A549 (cell line): ENCODE data around the gene PHF20.

Experiments
- CHD2 ChIP-seq: fragments of 150-350 bp; IDR thresholded peaks from 2 replicates; pipeline ENCODE4 v1.6.1; 2014; ENCODE audit warnings: low read length; ENCODE audit not compliant: partially characterized antibody
- JUNB ChIP-seq: fragments of >200 bp; sonication (Bioruptor Twin); formaldehyde crosslinking; IDR thresholded peaks from 2 replicates; pipeline ENCODE4 v1.6.1; 2016
- MAFK ChIP-seq: fragments of 450-650 bp; IDR thresholded peaks from 2 replicates; pipeline ENCODE4 v1.6.1; 2014; ENCODE audit not compliant: partially characterized antibody
- NFE2L2 ChIP-seq: fragments of 150-350 bp; conservative IDR thresholded peaks from 2 replicates; pipeline ENCODE4 v1.6.1; 2014; ENCODE audit warnings: low read length
- POLR2A ChIP-seq: IDR thresholded peaks from 2 replicates; pipeline ENCODE4 v1.6.1; 2012; ENCODE audit warnings: mild to moderate bottlenecking, low read length
- RFX5 ChIP-seq: fragments of 450-650 bp; IDR thresholded peaks from 2 replicates; pipeline ENCODE4 v1.7.1; 2014; ENCODE audit warnings: antibody characterized with exemption, mild to moderate bottlenecking, moderate library complexity
- SMC3 ChIP-seq: fragments of >200 bp; sonication (Bioruptor Twin); formaldehyde crosslinking; IDR thresholded peaks from 3 replicates; pipeline ENCODE4 v1.6.1; 2018; ENCODE audit warnings: inconsistent platforms
- TP53 ChIP-seq: fragments of 250-450 bp; sonication (Bioruptor Pico); IDR thresholded peaks from 2 replicates; pipeline ENCODE4 v1.5.0; 2021; ENCODE audit warnings: mild to moderate bottlenecking, moderate library complexity
- TF ChIP-seq, protein P1 (sequence below): fragments of >200 bp; sonication (Bioruptor Twin); formaldehyde crosslinking; IDR thresholded peaks from 3 replicates; pipeline ENCODE4 v1.5.1; 2016
- TF ChIP-seq, protein P2 (sequence below): IDR thresholded peaks from 2 replicates; pipeline ENCODE4 v1.6.1; 2012
- TF ChIP-seq, protein P3 (sequence below): fragments of 200-600 bp; sonication (generic); IDR thresholded peaks from 2 replicates; pipeline ENCODE4 v1.6.1; 2016; ENCODE audit warnings: antibody characterized with exemption, mild to moderate bottlenecking, moderate library complexity

DNA sequence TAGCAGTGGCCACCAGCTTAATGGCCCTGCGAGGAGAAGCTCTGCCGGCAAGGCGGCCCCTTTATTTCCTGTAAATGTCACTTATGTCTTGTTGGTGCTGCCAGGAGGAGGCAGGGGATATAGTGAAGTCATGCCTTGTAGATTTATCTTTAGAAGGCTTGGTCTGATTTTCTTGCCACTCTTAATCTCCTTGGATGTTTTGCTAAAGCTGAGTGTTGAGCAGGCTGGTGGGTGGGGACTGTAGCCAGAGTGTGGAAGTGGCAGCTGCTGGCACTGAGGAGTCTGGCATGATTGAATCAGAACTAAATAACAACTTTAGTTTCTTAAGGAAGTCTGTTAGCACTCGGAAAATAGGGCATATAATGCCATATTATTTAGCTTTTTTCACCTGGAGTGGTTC is 77.9 kb downstream of the PHF20 start:
- TF ChIP-seq POLR2A (no peak), MAFK (no peak), CHD2 (no peak), RFX5 (no peak), SMC3 (no peak), NFE2L2 (no peak), JUNB (no peak), TP53 (CRISPR knock-in tag) (no peak)
- TF ChIP-seq, protein P1, sequence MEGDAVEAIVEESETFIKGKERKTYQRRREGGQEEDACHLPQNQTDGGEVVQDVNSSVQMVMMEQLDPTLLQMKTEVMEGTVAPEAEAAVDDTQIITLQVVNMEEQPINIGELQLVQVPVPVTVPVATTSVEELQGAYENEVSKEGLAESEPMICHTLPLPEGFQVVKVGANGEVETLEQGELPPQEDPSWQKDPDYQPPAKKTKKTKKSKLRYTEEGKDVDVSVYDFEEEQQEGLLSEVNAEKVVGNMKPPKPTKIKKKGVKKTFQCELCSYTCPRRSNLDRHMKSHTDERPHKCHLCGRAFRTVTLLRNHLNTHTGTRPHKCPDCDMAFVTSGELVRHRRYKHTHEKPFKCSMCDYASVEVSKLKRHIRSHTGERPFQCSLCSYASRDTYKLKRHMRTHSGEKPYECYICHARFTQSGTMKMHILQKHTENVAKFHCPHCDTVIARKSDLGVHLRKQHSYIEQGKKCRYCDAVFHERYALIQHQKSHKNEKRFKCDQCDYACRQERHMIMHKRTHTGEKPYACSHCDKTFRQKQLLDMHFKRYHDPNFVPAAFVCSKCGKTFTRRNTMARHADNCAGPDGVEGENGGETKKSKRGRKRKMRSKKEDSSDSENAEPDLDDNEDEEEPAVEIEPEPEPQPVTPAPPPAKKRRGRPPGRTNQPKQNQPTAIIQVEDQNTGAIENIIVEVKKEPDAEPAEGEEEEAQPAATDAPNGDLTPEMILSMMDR, result no peak
- TF ChIP-seq, protein P2, sequence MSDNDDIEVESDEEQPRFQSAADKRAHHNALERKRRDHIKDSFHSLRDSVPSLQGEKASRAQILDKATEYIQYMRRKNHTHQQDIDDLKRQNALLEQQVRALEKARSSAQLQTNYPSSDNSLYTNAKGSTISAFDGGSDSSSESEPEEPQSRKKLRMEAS, result no peak
- TF ChIP-seq, protein P3, sequence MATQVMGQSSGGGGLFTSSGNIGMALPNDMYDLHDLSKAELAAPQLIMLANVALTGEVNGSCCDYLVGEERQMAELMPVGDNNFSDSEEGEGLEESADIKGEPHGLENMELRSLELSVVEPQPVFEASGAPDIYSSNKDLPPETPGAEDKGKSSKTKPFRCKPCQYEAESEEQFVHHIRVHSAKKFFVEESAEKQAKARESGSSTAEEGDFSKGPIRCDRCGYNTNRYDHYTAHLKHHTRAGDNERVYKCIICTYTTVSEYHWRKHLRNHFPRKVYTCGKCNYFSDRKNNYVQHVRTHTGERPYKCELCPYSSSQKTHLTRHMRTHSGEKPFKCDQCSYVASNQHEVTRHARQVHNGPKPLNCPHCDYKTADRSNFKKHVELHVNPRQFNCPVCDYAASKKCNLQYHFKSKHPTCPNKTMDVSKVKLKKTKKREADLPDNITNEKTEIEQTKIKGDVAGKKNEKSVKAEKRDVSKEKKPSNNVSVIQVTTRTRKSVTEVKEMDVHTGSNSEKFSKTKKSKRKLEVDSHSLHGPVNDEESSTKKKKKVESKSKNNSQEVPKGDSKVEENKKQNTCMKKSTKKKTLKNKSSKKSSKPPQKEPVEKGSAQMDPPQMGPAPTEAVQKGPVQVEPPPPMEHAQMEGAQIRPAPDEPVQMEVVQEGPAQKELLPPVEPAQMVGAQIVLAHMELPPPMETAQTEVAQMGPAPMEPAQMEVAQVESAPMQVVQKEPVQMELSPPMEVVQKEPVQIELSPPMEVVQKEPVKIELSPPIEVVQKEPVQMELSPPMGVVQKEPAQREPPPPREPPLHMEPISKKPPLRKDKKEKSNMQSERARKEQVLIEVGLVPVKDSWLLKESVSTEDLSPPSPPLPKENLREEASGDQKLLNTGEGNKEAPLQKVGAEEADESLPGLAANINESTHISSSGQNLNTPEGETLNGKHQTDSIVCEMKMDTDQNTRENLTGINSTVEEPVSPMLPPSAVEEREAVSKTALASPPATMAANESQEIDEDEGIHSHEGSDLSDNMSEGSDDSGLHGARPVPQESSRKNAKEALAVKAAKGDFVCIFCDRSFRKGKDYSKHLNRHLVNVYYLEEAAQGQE, result no peak
